SU-DHL-6 (cell line): Measurements from ENCODE around the gene SLC43A1.

Source experiments
- H2AFZ ChIP-seq: fragments of 200-600 bp; sonication (generic); 2 replicates; pipeline ENCODE4 v1.6.1; 2014; ENCODE audit warnings: low read depth, mild to moderate bottlenecking, moderate library complexity, mixed read lengths, antibody characterized with exemption, low read length; ENCODE audit not compliant: severe bottlenecking
- H3F3A ChIP-seq: fragments of 200-600 bp; shearing (Covaris generic); 2 replicates; pipeline ENCODE4 v1.6.0; 2016; ENCODE audit warnings: antibody characterized with exemption, mild to moderate bottlenecking; ENCODE audit not compliant: insufficient read depth
- H3K27ac ChIP-seq: fragments of 200-600 bp; sonication (generic); 2 replicates; pipeline ENCODE4 v1.5.1; 2016; ENCODE audit warnings: low read depth, mild to moderate bottlenecking, low read length, moderate library complexity, mixed read lengths
- H3K27me3 ChIP-seq: fragments of 200-600 bp; sonication (generic), shearing (Covaris generic); 2 replicates; pipeline ENCODE4 v1.6.0; 2014; ENCODE audit warnings: mild to moderate bottlenecking, low read length
- H3K36me3 ChIP-seq: fragments of 200-600 bp; sonication (generic); 2 replicates; pipeline ENCODE4 v1.6.1; 2014; ENCODE audit warnings: mild to moderate bottlenecking, low read length, mixed read lengths
- H3K4me2 ChIP-seq: fragments of 300-600, 200-600 bp; shearing (Covaris generic), sonication (generic); 2 replicates; pipeline ENCODE4 v1.6.0; 2014; ENCODE audit warnings: low read length, low read depth, mild to moderate bottlenecking; ENCODE audit not compliant: poor library complexity, severe bottlenecking
- H3K4me3 ChIP-seq: fragments of 200-600 bp; sonication (generic); 2 replicates; pipeline ENCODE4 v1.5.1; 2014; ENCODE audit warnings: antibody characterized with exemption, low read length, mild to moderate bottlenecking, mixed read lengths; ENCODE audit not compliant: insufficient read depth, poor library complexity, severe bottlenecking
- H3K79me2 ChIP-seq: fragments of 200-600 bp; sonication (generic); 2 replicates; pipeline ENCODE4 v1.6.1; 2014; ENCODE audit warnings: mild to moderate bottlenecking, low read length, moderate library complexity; ENCODE audit not compliant: insufficient read depth
- H3K9ac ChIP-seq: fragments of 200-600 bp; sonication (generic); 2 replicates; pipeline ENCODE4 v1.7.0; 2014; ENCODE audit warnings: mild to moderate bottlenecking, low read length
- H3K9me2 ChIP-seq: fragments of 200-600 bp; sonication (generic); replicated peaks from 2 replicates; pipeline ENCODE4 v1.6.1; 2014; ENCODE audit warnings: low read length; ENCODE audit not compliant: insufficient read depth
- H3K9me3 ChIP-seq: fragments of 200-600 bp; sonication (generic); 2 replicates; pipeline ENCODE4 v1.6.1; 2014; ENCODE audit warnings: low read length, mixed read lengths; ENCODE audit not compliant: insufficient read depth
- H4K20me1 ChIP-seq: fragments of 200-600 bp; sonication (generic); 2 replicates; pipeline ENCODE4 v1.6.1; 2014; ENCODE audit warnings: low read depth, mild to moderate bottlenecking, antibody characterized with exemption, low read length, moderate library complexity, mixed read lengths
- CTCF ChIP-seq: fragments of 200-600 bp; sonication (generic); IDR thresholded peaks from one replicate; pipeline ENCODE4 v1.5.1; 2017; ENCODE audit warnings: antibody characterized with exemption, mild to moderate bottlenecking, low read length, moderate library complexity; ENCODE audit not compliant: insufficient read depth, poor library complexity, severe bottlenecking
- EZH2phosphoT487 ChIP-seq: fragments of 200-600 bp; sonication (generic), shearing (Covaris generic); conservative IDR thresholded peaks from 2 replicates; pipeline ENCODE4 v1.6.1; 2018; ENCODE audit warnings: mild to moderate bottlenecking, antibody characterized with exemption, low read length, moderate library complexity, mixed read lengths

Gene SLC43A1

GRCh38 chr11:57527056-57527631 lies 11.6 kb upstream of the SLC43A1 start:
- no peak overlapping the region for H3K4me2 ChIP-seq

DNA sequence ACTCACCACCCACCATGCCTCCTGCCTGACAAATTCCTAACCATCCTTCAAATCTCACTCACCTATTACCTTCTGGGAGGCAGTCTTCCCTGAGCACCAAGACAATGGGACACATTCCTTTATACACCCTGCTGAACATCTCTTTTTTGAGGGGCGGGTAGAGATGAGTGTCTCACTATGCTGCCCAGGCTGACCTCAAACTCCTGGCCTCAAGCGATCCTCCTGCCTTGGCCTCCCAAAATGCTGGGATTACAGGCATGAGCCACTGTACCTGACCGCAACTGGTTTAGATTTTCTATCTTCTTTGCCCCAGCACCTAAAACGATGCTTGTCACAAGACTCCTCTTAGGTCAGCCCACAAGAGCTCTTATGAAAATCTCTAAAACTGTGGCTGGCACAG lies 7.9 kb upstream of the SLC43A1 start:
- no peaks in the 10 kb centered on the region for H3K9me3 ChIP-seq
- H3K27ac ChIP-seq: no peak overlapping the region
- no peak overlapping the region for H3K4me3 ChIP-seq
- no peaks in the 10 kb centered on the region for H3F3A ChIP-seq
- H3K4me2 ChIP-seq: no peak overlapping the region
- H3K27me3 ChIP-seq: no peaks in the 10 kb centered on the region
- no peaks in the 10 kb centered on the region for H3K36me3 ChIP-seq
- H4K20me1 ChIP-seq: no peaks in the 10 kb centered on the region
- peaks cover 4% of the 10 kb centered on the region for H3K79me2 ChIP-seq
- H3K9me2 ChIP-seq: no peaks in the 10 kb centered on the region
- no peak overlapping the region for H3K9ac ChIP-seq
- H2AFZ ChIP-seq: no peak overlapping the region
- TF ChIP-seq EZH2phosphoT487: no peak
- no peak for TF ChIP-seq CTCF

More at GRCh38 chr11:57527056-57527631, 11.6 kb upstream of the SLC43A1 start:
- no peak overlapping the region for H3K4me3 ChIP-seq
- H3F3A ChIP-seq: peaks cover 7% of the 10 kb centered on the region; the same call in 1 of the 2 replicates
- TF ChIP-seq EZH2phosphoT487 (no peak), CTCF (peak; percentile 90)
- no peak overlapping the region for H3K9ac ChIP-seq
- peaks cover 25% of the 10 kb centered on the region for H3K79me2 ChIP-seq
- H3K9me2 ChIP-seq: no peaks in the 10 kb centered on the region
- no peak overlapping the region for H2AFZ ChIP-seq
- no peaks in the 10 kb centered on the region; the same call in 1 of the 2 replicates for H4K20me1 ChIP-seq
- no peaks in the 10 kb centered on the region for H3K27me3 ChIP-seq
- H3K27ac ChIP-seq: no peak overlapping the region
- H3K9me3 ChIP-seq: no peaks in the 10 kb centered on the region
- no peaks in the 10 kb centered on the region for H3K36me3 ChIP-seq

DNA sequence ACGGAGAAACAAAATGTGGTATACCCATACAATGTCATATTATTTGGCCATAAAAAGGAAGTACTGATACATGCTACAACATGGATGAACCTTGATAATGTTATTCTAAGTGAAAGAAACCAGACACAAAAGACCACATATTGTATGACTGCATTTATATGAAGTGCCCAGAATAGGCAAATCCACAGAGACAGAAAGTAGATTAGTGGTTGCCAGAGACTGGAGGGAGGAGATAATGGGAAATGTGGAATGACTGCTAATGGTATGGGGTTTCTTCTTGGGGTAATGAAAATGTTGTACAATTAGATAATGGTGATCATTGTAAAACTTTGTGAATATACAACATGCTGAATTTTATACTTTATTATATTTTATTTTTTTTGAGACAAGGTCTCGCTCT lies 5.6 kb upstream of the SLC43A1 start:
- Histone ChIP-seq H3F3A (no peaks in the 10 kb centered on the region), H3K79me2 (no peaks in the 10 kb centered on the region), H3K9me2 (no peaks in the 10 kb centered on the region), H3K27ac (no peak overlapping the region), H3K9me3 (no peaks in the 10 kb centered on the region), H4K20me1 (no peaks in the 10 kb centered on the region), H3K27me3 (no peaks in the 10 kb centered on the region), H3K9ac (no peak overlapping the region), H3K4me3 (no peak overlapping the region), H3K36me3 (no peaks in the 10 kb centered on the region), H2AFZ (no peak overlapping the region), H3K4me2 (no peak overlapping the region)
- TF ChIP-seq CTCF (no peak), EZH2phosphoT487 (no peak)
